Adrenal gland (tissue), 5 donors: ENCODE measurements around the gene TLE3.

Source experiments
- CTCF ChIP-seq, 6 experiments: fragments of 450-650 bp in 4 of 6; fragments of 200-600 bp in 2 of 6; sonication (generic) in 1 of 6; IDR thresholded peaks; 1 replicate in 5 of 6; 2 replicates in 1 of 6; pipeline versions ENCODE4 v1.5.1 to v1.8.0; 2016 to 2021; ENCODE audit warnings: antibody characterized with exemption in 6 of 6, mild to moderate bottlenecking in 2 of 6, moderate library complexity in 1 of 6
- POLR2A ChIP-seq, 2 donors: fragments of 450-650 bp; IDR thresholded peaks; one replicate each; pipeline ENCODE4 v1.6.1; 2017; ENCODE audit warnings: antibody characterized with exemption in 2 of 2, mild to moderate bottlenecking in 2 of 2, moderate library complexity in 1 of 2
- donor health status: DM: no; HTN: no; CAD: no.

GRCh38 chr15:70034141-70034540 lies 63.6 kb downstream of the TLE3 start:
- TF ChIP-seq POLR2A (IDR thresholded peaks at IDR 0.05): no peak
- no peak for TF ChIP-seq CTCF (IDR thresholded peaks at IDR 0.05)
